BLaER1 treated with 17β-estradiol and CSF1 and Interleukin-3, amounts not matched to agents 10 nM and 100 nM (cell line): ENCODE measurements around the gene NPFFR1.
A peak's percentile ranks its signal among the peaks of the same experiment; 100 is the strongest.
"Not testable (repeated sequence)": the region's sequence is repeated elsewhere in the genome, so short reads cannot be mapped to it uniquely, and the experiment has no call there.

Experiments used
- H3K27ac ChIP-seq, 11 experiments: shearing (Covaris generic); formaldehyde crosslinking; 2 replicates each; pipeline ENCODE4 v1.8.1; 2022
- H3K27me3 ChIP-seq, 11 experiments: shearing (Covaris generic); formaldehyde crosslinking; 2 replicates each; pipeline ENCODE4 v1.8.1; 2022
- H3K36me3 ChIP-seq, 11 experiments: shearing (Covaris generic); formaldehyde crosslinking; 2 replicates each; pipeline ENCODE4 v1.8.1; 2022
- H3K4me1 ChIP-seq, 10 experiments: shearing (Covaris generic); formaldehyde crosslinking; 2 replicates each; pipeline ENCODE4 v1.8.1; 2022
- H3K4me2 ChIP-seq, 11 experiments: shearing (Covaris generic); formaldehyde crosslinking; 2 replicates each; pipeline ENCODE4 v1.8.1; 2022
- H3K4me3 ChIP-seq, 10 experiments: shearing (Covaris generic); formaldehyde crosslinking; 2 replicates each; pipeline ENCODE4 v1.8.1; 2022
- H3K9ac ChIP-seq, 11 experiments: shearing (Covaris generic); formaldehyde crosslinking; 2 replicates each; pipeline ENCODE4 v1.8.1; 2022
- H3K9me3 ChIP-seq, 11 experiments: shearing (Covaris generic); formaldehyde crosslinking; replicated peaks in 1 of 11; 2 replicates each; pipeline ENCODE4 v1.8.1; 2022
- H4K20me1 ChIP-seq, 11 experiments: shearing (Covaris generic); formaldehyde crosslinking; 2 replicates each; pipeline ENCODE4 v1.8.1; 2022
- Cebpa-rat ChIP-seq, 11 experiments: shearing (Covaris generic); IDR thresholded peaks; 2 replicates each; pipeline ENCODE4 v1.8.1; 2022

The NPFFR1 gene

DNA sequence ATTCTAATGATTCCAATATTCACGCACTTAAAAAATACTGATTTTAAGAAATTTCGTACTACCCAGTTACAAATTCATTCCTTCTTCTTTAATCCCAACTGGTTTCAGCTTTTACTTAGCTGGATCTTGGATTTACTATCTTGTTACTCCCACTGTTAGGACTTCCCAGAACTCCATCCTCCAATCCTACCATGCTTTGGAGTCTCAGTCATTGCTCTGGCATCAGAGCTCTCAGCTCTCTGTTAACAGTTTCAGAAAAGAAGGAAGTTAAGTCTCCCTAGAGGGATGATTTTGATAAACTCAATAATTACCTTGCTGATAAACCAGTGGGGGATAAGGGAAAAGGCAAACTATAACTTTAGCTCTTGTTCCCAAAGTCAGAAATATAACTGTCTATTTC is 60.1 kb downstream of the NPFFR1 start:
- Histone ChIP-seq H3K4me3 (no peak overlapping the region), H3K27ac (no peak overlapping the region), H3K27me3 (no peaks in the 10 kb centered on the region), H4K20me1 (peaks cover 9 to 93% (median 91%) of the 10 kb centered on the region in 11 experiments; a peak in 20 of 22 replicates), H3K9ac (0 out of 22 replicates have a peak overlapping the region, but pooled peaks of 1 of the 11 experiments have one; percentile 12), H3K9me3 (no peaks in the 10 kb centered on the region), H3K4me2 (no peak overlapping the region), H3K36me3 (peaks cover 0 to 82% (median 59%) of the 10 kb centered on the region in 11 experiments; a peak in 20 of 22 replicates), H3K4me1 (peaks cover 0 to 20% (median 10%) of the 10 kb centered on the region in 10 experiments; a peak in 9 of 20 replicates)
- no peak for TF ChIP-seq Cebpa-rat (IDR thresholded peaks at IDR 0.05)

GRCh38 chr10:70222811-70223447 is 60.9 kb downstream of the NPFFR1 start:
- not testable (repeated sequence) for H3K9ac ChIP-seq, H3K9me3 ChIP-seq, H3K4me3 ChIP-seq, H3K4me2 ChIP-seq, H3K27ac ChIP-seq, H3K27me3 ChIP-seq
- peaks cover 9 to 91% (median 88%) of the 10 kb centered on the region in 11 experiments; a peak in 20 of 22 replicates for H4K20me1 ChIP-seq
- peak in 3 of 11 experiments; percentile 9 to 49 (median 37); a peak in 2 of 22 replicates for TF ChIP-seq Cebpa-rat (IDR thresholded peaks at IDR 0.05)
- H3K4me1 ChIP-seq = peaks cover 0 to 20% (median 10%) of the 10 kb centered on the region in 10 experiments; a peak in 9 of 20 replicates
- H3K36me3 ChIP-seq = peaks cover 6 to 82% (median 58%) of the 10 kb centered on the region in 11 experiments; a peak in 21 of 22 replicates

- no peak for TF ChIP-seq Cebpa-rat (IDR thresholded peaks at IDR 0.05)
- no peak overlapping the region for H3K9ac ChIP-seq
- H3K27me3 ChIP-seq = no peaks in the 10 kb centered on the region
- H3K4me1 ChIP-seq = peaks cover 0 to 20% (median 10%) of the 10 kb centered on the region in 10 experiments; a peak in 9 of 20 replicates
- no peak overlapping the region for H3K4me2 ChIP-seq
- H4K20me1 ChIP-seq = peaks cover 9 to 91% (median 84%) of the 10 kb centered on the region in 11 experiments; a peak in 20 of 22 replicates
- H3K36me3 ChIP-seq = peaks cover 10 to 82% (median 58%) of the 10 kb centered on the region in 11 experiments
- no peak overlapping the region for H3K27ac ChIP-seq
- no peak overlapping the region for H3K4me3 ChIP-seq
- H3K9me3 ChIP-seq = no peaks in the 10 kb centered on the region
Measured at GRCh38 chr10:70222340-70222794, 61.4 kb downstream of the NPFFR1 start.

GRCh38 chr10:70221030-70221429 is 62.8 kb downstream of the NPFFR1 start:
- peaks cover 0 to 20% (median 10%) of the 10 kb centered on the region in 10 experiments; a peak in 9 of 20 replicates for H3K4me1 ChIP-seq
- H3K4me3 ChIP-seq = no peak overlapping the region
- H3K4me2 ChIP-seq = peak overlapping the region in 3 of 11 experiments; percentile 12 to 25 (median 24); a peak in 3 of 22 replicates
- H3K27ac ChIP-seq = no peak overlapping the region
- H3K9ac ChIP-seq = peak overlapping the region in 1 of 11 experiments; percentile 14; a peak in 1 of 22 replicates
- TF ChIP-seq Cebpa-rat (IDR thresholded peaks at IDR 0.05) = no peak
- no peaks in the 10 kb centered on the region for H3K27me3 ChIP-seq
- H4K20me1 ChIP-seq = peaks cover 9 to 90% (median 71%) of the 10 kb centered on the region in 11 experiments; a peak in 20 of 22 replicates
- no peaks in the 10 kb centered on the region for H3K9me3 ChIP-seq
- peaks cover 20 to 82% (median 58%) of the 10 kb centered on the region in 11 experiments for H3K36me3 ChIP-seq

- Histone ChIP-seq H3K9me3 (no peaks in the 10 kb centered on the region), H3K27ac (no peak overlapping the region), H3K9ac (no peak overlapping the region), H3K4me3 (no peak overlapping the region), H3K27me3 (no peaks in the 10 kb centered on the region), H4K20me1 (peaks cover 0 to 48% (median 8%) of the 10 kb centered on the region in 11 experiments; a peak in 9 of 22 replicates), H3K4me1 (no peaks in the 10 kb centered on the region), H3K4me2 (no peak overlapping the region), H3K36me3 (peaks cover 72 to 100% (median 99%) of the 10 kb centered on the region in 11 experiments)
- TF ChIP-seq Cebpa-rat (IDR thresholded peaks at IDR 0.05) = no peak
Measured at GRCh38 chr10:70212879-70213278, 70.9 kb downstream of the NPFFR1 start.

DNA sequence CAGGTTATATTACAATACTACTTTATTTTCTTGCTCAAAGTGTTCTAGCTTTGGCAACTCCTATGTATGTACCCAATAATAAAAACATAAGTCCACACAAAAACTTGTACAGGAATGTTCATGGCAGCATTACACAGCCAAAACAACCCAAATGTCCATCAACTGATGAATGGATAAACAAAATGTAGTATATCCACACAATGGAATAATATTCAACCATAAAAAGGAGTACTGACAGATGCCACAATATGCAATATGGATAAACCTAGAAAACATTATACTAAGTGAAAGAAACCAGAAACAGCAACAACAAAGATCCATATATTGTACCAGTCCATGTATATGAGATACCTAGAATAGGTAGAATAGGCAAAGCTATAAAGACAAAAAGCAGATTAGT is 71.5 kb downstream of the NPFFR1 start:
- H3K9ac ChIP-seq = no peak overlapping the region
- no peaks in the 10 kb centered on the region for H3K4me1 ChIP-seq
- H4K20me1 ChIP-seq = peaks cover 0 to 48% (median 7%) of the 10 kb centered on the region in 11 experiments; a peak in 9 of 22 replicates
- H3K27ac ChIP-seq = no peak overlapping the region
- no peak overlapping the region for H3K4me2 ChIP-seq
- H3K4me3 ChIP-seq = no peak overlapping the region
- H3K9me3 ChIP-seq = no peaks in the 10 kb centered on the region
- TF ChIP-seq Cebpa-rat (IDR thresholded peaks at IDR 0.05) = no peak
- peaks cover 73 to 100% (median 99%) of the 10 kb centered on the region in 11 experiments for H3K36me3 ChIP-seq
- no peaks in the 10 kb centered on the region for H3K27me3 ChIP-seq

GRCh38 chr10:70206762-70207161 is 77.0 kb downstream of the NPFFR1 start:
- H3K4me2 ChIP-seq = no peak overlapping the region
- H3K36me3 ChIP-seq = peaks cover 73 to 98% (median 96%) of the 10 kb centered on the region in 11 experiments
- H3K9ac ChIP-seq = no peak overlapping the region
- no peak overlapping the region for H3K27ac ChIP-seq
- H3K4me3 ChIP-seq = no peak overlapping the region
- H3K27me3 ChIP-seq = no peaks in the 10 kb centered on the region
- H4K20me1 ChIP-seq = peaks cover 0 to 10% (median 0%) of the 10 kb centered on the region in 11 experiments; a peak in 5 of 22 replicates
- no peaks in the 10 kb centered on the region; a peak in 1 of 20 replicates for H3K4me1 ChIP-seq
- H3K9me3 ChIP-seq = no peaks in the 10 kb centered on the region
- TF ChIP-seq Cebpa-rat (IDR thresholded peaks at IDR 0.05) = no peak

DNA sequence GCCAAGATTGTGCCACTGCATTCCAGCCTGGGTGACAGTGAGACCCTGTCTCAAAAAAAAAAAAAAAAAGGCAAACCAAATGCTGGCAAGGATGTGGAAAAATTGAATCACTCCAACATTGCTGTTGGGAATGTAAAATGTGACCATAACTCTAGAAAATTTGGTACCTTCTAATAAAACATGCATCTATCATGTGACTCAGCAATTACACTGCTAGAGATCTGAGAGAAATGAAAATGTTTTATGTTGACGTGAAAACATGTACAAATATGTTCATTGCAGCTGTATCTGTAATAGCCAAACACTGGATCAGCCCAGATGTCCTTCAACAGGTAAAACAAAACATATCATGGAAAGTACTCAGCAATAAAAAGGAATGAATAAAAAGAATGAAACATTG is 82.7 kb downstream of the NPFFR1 start:
- Histone ChIP-seq H3K4me1 (peaks cover 0 to 26% (median 18%) of the 10 kb centered on the region in 10 experiments; a peak in 16 of 20 replicates), H3K27ac (no peak overlapping the region), H3K27me3 (no peaks in the 10 kb centered on the region), H3K9ac (no peak overlapping the region), H4K20me1 (peaks cover 0 to 19% (median 10%) of the 10 kb centered on the region in 11 experiments; a peak in 13 of 22 replicates), H3K4me3 (no peak overlapping the region), H3K4me2 (no peak overlapping the region), H3K9me3 (peaks cover 0 to 8% (median 0%) of the 10 kb centered on the region in 11 experiments; a peak in 4 of 22 replicates), H3K36me3 (peaks cover 61 to 95% (median 81%) of the 10 kb centered on the region in 11 experiments)
- no peak for TF ChIP-seq Cebpa-rat (IDR thresholded peaks at IDR 0.05)
